WTC11 (cell line): ENCODE measurements around the gene SHBG.

Experiments used
- FOXJ3 ChIP-seq: sonication (generic); formaldehyde crosslinking; IDR thresholded peaks from 2 replicates; pipeline ENCODE4 v1.9.0; 2021; ENCODE audit warnings: missing genetic modification reagents, mild to moderate bottlenecking, borderline replicate concordance
- NR3C1 ChIP-seq: sonication (generic); formaldehyde crosslinking; conservative IDR thresholded peaks from 2 replicates; pipeline ENCODE4 v1.8.1; 2023; ENCODE audit warnings: low read depth, mild to moderate bottlenecking, missing genetic modification reagents
- PRDM15 ChIP-seq: sonication (generic); formaldehyde crosslinking; IDR thresholded peaks from 2 replicates; pipeline ENCODE4 v1.8.0; 2022; ENCODE audit warnings: missing genetic modification reagents
- USF2 ChIP-seq: sonication (generic); formaldehyde crosslinking; IDR thresholded peaks from 2 replicates; pipeline ENCODE4 v1.8.1; 2023; ENCODE audit warnings: mild to moderate bottlenecking, missing genetic modification reagents, moderate library complexity
- ZNF138 ChIP-seq: sonication (generic); formaldehyde crosslinking; conservative IDR thresholded peaks from 2 replicates; pipeline ENCODE4 v1.8.1; 2022; ENCODE audit warnings: mild to moderate bottlenecking, moderate library complexity, missing genetic modification reagents
- ZNF423 ChIP-seq: fragments of 250-450 bp; sonication (Bioruptor Pico); IDR thresholded peaks from 2 replicates; pipeline ENCODE4 v2.1.2; 2022; ENCODE audit warnings: mild to moderate bottlenecking, moderate library complexity
- TF ChIP-seq, protein P1 (sequence below): fragments of 200-600 bp; IDR thresholded peaks from 2 replicates; pipeline ENCODE4 v1.8.0; 2022; ENCODE audit warnings: antibody characterized with exemption
- TF ChIP-seq, protein P2 (sequence below): sonication (generic); formaldehyde crosslinking; IDR thresholded peaks from 2 replicates; pipeline ENCODE4 v1.8.0; 2022; ENCODE audit warnings: mild to moderate bottlenecking, missing genetic modification reagents

- TF ChIP-seq, protein P1, sequence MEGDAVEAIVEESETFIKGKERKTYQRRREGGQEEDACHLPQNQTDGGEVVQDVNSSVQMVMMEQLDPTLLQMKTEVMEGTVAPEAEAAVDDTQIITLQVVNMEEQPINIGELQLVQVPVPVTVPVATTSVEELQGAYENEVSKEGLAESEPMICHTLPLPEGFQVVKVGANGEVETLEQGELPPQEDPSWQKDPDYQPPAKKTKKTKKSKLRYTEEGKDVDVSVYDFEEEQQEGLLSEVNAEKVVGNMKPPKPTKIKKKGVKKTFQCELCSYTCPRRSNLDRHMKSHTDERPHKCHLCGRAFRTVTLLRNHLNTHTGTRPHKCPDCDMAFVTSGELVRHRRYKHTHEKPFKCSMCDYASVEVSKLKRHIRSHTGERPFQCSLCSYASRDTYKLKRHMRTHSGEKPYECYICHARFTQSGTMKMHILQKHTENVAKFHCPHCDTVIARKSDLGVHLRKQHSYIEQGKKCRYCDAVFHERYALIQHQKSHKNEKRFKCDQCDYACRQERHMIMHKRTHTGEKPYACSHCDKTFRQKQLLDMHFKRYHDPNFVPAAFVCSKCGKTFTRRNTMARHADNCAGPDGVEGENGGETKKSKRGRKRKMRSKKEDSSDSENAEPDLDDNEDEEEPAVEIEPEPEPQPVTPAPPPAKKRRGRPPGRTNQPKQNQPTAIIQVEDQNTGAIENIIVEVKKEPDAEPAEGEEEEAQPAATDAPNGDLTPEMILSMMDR: no peak
- TF ChIP-seq NR3C1 (CRISPR knock-in tag): no peak
- TF ChIP-seq ZNF138 (CRISPR knock-in tag): no peak
- no peak for TF ChIP-seq USF2 (CRISPR knock-in tag)
- TF ChIP-seq PRDM15 (CRISPR knock-in tag): no peak
- no peak for TF ChIP-seq FOXJ3 (CRISPR knock-in tag)
- TF ChIP-seq, protein P2, sequence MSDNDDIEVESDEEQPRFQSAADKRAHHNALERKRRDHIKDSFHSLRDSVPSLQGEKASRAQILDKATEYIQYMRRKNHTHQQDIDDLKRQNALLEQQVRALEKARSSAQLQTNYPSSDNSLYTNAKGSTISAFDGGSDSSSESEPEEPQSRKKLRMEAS: no peak
- no peak for TF ChIP-seq ZNF423 (CRISPR knock-in tag)
Measured at GRCh38 chr17:7631398-7632380, 1.8 kb downstream of the SHBG start.
